Measurements from ENCODE around the gene ARHGAP22.

DNA sequence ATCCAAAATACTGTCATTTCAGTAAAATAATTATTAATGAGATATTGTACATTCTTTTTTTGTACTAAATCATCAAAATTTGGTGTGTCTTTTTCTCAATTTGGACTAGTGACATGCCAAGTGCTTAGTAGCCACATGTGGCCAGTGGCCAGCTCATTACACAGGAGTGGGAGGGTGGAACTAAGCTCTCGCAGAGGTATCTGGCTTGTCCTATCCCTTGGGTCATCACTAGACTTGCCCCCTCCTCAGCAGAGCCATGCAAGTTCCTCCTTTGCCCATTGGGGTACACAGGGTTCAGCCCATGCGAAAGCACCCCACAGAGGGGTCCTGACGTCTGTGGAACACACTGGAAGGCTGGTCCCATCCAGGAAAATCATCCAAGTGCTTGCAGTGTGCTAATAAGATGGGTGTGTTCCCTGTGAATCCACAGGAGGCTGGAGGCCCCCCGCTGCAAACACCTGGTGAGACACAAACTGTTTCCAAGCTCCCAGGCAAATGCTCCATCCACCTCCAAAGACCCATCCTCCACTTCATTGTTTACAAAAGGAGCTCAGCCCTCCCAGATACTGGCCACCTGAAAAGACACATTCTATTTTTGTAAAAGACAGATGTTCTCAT is 1.3 kb downstream of the ARHGAP22 start:
- TF ChIP-seq, protein P1, sequence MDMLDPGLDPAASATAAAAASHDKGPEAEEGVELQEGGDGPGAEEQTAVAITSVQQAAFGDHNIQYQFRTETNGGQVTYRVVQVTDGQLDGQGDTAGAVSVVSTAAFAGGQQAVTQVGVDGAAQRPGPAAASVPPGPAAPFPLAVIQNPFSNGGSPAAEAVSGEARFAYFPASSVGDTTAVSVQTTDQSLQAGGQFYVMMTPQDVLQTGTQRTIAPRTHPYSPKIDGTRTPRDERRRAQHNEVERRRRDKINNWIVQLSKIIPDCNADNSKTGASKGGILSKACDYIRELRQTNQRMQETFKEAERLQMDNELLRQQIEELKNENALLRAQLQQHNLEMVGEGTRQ (IDR thresholded peaks at IDR 0.05; ENCODE audit: low read depth, low read length) = no peak
- TF ChIP-seq, protein P2, sequence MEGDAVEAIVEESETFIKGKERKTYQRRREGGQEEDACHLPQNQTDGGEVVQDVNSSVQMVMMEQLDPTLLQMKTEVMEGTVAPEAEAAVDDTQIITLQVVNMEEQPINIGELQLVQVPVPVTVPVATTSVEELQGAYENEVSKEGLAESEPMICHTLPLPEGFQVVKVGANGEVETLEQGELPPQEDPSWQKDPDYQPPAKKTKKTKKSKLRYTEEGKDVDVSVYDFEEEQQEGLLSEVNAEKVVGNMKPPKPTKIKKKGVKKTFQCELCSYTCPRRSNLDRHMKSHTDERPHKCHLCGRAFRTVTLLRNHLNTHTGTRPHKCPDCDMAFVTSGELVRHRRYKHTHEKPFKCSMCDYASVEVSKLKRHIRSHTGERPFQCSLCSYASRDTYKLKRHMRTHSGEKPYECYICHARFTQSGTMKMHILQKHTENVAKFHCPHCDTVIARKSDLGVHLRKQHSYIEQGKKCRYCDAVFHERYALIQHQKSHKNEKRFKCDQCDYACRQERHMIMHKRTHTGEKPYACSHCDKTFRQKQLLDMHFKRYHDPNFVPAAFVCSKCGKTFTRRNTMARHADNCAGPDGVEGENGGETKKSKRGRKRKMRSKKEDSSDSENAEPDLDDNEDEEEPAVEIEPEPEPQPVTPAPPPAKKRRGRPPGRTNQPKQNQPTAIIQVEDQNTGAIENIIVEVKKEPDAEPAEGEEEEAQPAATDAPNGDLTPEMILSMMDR (conservative IDR thresholded peaks at IDR 0.05; ENCODE audit: low read depth, low read length) = no peak
- TF ChIP-seq POLR2A (IDR thresholded peaks at IDR 0.05; ENCODE audit: low read depth, low read length) (no peak), SMC3 (IDR thresholded peaks at IDR 0.05; ENCODE audit: low read depth, low read length) (no peak), CEBPB (IDR thresholded peaks at IDR 0.05; ENCODE audit: low read depth, low read length) (no peak), RAD21 (IDR thresholded peaks at IDR 0.05; ENCODE audit: low read length) (no peak), NFE2L2 (IDR thresholded peaks at IDR 0.05; ENCODE audit: low read depth, low read length) (no peak), BHLHE40 (IDR thresholded peaks at IDR 0.05; ENCODE audit: low read depth, low read length) (no peak), RFX5 (IDR thresholded peaks at IDR 0.05; ENCODE audit: low read depth, low read length) (no peak), MXI1 (IDR thresholded peaks at IDR 0.05; ENCODE audit: borderline replicate concordance, low read depth, low read length) (peak; percentile 20; the same call in 1 of the 2 replicates)

All from IMR-90 (cell line).